Activated CD4-positive, CD25-positive, alpha-beta regulatory T cell (primary cell): Measurements from ENCODE around the gene UPF3A.
"Not testable (repeated sequence)": the region's sequence is repeated elsewhere in the genome, so short reads cannot be mapped to it uniquely, and the experiment has no call there.

Experiments used
- DNase-seq, 4 experiments: peaks; one replicate each; lab custom pipeline; 2025; lab: John Stamatoyannopoulos, UW

UPF3A gene

DNA sequence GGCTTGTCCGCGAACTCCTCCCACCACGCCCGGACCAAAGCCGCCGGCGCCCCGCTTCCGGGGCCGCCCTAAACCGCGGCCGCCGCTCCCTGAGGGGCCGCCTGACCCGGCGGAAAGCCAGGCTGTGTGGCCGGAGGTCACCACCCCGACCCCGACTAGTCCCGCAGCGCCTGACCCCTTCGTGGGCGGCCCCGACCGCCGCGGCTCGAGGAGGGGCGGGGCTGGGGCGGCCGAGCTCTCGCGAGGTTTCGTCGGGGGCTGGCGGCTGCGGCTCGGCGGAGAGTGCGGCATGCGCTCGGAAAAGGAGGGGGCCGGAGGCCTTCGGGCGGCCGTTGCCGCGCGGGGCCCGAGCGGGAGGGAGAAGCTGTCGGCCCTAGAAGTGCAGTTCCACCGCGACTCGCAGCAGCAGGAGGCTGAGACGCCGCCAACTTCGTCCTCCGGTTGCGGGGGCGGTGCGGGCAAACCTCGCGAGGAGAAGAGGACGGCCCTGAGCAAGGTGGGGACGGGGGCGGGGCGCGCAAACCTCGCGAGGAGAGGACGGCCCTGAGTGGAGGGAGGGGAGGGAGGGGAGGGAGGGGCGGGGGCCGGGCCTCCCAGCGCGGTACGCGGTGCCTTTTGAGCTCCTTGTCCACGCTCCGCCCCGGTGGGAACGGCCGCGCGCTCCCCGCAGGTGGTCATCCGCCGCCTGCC lies at the start of gene UPF3A:
UPF3A (plus strand) TSS at position 251 of the 690 bp plus-strand sequence; CDS start at position 290, 39 bp downstream.
- peak; percentile 86 to 91 (median 90) for DNase-seq

DNA sequence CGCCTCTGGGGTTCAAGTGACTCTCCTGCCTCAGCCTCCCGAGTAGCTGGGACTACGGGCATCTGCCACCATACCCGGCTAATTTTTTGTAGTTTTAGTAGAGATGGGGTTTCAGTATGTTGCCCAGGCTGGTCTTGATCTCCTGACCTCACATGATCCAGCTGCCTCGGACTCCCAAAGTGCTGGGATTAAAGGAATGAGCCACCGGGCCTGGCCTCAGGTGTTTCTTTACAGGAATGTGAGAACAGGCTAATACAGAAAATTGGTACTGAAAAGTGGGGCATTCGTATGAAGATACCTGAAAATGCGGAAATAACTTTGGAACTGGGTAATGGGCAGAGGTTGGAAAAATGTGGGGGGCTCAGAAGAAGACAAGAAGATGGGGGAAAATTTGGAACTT lies 49.5 kb upstream of the UPF3A start:
- no peak for DNase-seq

- DNase-seq: no peak
Measured at GRCh38 chr13:114234266-114234644, 47.1 kb upstream of the UPF3A start.

- DNase-seq: peak; percentile 57 to 83 (median 75)
Measured at GRCh38 chr13:114234645-114235421, 46.6 kb upstream of the UPF3A start, which contains the start of gene CDC16. CDC16 (plus strand) TSS chr13:114234897; CDS start chr13:114235085, 188 bp downstream.

GRCh38 chr13:114235697-114236096 lies 45.7 kb upstream of the UPF3A start:
- no peak for DNase-seq

DNA sequence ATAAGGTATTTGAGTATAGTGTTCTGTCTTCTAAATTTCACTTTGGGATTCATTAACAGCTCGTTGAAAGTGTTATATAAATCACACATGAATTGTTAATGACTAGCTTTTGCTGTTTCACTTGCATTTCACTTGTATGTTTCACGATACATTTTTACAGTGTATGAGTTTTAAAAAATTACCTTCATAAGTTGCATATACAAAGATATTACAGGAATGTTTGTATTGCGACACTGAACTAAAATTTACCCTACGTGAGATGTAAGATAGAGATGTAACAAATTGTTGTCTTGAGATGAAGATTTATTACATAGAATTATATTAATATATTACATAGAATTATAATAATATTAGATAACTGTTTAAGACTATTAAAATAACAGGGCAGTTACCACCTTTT lies 45.2 kb upstream of the UPF3A start:
- DNase-seq: no peak

DNA sequence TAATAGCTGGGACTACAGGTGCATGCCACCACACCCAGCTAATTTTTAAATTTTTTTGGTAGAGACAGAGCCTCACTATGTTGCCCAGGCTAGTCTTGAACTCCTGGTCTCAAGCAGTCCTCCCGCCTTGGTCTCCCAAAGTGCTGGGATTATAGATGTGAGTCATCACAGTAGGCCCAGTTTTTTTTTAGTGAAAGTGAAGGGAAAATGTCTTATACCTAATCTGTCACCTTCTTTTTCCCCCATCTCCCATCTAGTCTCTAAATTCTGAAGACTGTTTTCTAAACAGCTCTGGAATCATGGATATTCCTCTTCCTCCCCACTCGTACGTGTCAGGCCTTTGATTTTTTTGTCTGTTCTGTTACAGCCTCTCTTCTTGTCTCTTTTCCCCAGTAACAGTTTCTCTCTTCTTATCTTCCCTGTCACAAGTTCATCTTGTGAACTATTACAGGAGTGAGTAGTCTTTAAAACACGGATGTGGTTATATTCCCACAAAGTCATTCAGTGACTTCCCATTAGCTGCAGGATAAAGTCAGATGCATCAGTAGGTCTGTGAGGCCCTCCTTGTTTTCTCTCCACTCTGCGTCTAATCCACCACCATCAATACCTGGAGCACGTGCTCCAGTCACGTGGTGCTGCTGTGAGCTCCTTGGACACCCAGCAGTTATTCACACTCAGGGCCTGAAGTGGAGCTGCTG lies 43.8 kb upstream of the UPF3A start:
- no peak for DNase-seq

DNA sequence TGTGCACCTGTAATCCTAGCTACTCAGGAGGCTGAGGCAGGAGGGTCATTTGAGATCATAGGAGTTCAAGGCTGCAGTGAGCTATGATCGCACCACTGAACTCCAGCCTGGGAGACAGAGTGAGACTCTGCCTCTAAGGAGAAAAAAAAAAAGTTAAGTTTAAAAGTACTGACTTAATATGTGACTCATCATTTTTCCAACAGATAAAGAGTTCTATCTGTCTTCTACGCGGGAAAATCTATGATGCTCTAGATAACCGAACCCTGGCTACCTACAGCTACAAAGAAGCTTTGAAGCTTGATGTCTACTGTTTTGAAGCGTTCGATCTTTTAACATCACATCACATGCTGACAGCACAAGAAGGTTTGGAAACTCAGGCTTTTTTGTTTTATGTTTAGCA lies 39.5 kb upstream of the UPF3A start:
- no peak for DNase-seq

GRCh38 chr13:114243971-114244370 lies 37.4 kb upstream of the UPF3A start:
- DNase-seq: no peak

- DNase-seq: no peak
Measured at GRCh38 chr13:114244637-114245036, 36.8 kb upstream of the UPF3A start.

DNA sequence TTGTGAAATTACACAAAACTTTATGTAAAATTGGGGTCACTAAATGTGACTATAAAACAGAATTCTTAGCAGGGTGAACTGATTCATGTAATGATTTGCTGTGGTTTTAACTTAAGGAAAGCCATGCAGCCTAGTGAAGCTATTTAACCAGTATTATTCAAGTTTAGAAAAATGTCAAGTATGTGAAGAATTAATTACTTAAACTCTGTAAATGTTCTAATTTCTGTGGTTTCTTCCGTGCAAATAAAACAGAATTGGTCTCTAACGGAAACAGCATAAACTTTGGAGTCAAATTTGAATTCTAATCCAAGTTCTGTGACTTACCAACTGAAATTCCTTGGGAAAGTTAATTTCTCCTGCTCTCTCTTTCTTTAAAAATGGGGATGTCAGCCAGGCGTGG lies 33.4 kb upstream of the UPF3A start:
- no peak for DNase-seq

- no peak for DNase-seq
Measured at GRCh38 chr13:114249077-114249476, 32.3 kb upstream of the UPF3A start.

DNA sequence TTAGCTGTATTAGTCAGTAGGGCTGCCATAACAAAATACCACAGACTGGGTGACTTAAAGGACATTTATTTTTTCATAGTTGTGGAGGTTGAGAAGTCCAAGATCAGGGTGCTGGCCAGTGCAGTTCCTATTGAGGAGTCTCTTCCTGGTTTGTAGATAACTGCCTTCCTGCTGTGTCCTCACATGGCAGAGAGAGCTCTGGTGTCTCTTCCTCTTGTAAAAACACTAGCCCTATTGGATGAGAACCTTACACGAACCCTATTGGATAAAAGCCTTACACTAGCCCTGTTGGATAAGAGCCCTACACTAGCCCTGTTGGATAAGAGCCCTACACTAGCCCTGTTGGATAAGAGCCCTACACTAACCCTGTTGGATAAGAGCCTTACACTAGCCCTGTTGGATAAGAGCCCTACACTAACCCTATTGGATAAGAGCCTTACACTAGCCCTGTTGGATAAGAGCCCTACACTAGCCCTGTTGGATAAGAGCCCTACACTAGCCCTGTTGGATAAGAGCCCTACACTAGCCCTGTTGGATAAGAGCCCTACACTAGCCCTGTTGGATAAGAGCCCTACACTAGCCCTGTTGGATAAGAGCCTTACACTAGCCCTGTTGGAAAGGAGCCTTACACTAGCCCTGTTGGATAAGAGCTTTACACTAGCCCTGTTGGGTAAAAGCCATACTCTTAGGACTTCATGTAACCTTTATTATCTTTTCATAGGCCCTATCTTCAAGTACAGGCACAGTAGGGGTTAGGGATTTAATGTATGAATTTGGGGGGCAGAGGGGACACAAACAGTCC lies 29.6 kb upstream of the UPF3A start:
- DNase-seq: not testable (repeated sequence)

DNA sequence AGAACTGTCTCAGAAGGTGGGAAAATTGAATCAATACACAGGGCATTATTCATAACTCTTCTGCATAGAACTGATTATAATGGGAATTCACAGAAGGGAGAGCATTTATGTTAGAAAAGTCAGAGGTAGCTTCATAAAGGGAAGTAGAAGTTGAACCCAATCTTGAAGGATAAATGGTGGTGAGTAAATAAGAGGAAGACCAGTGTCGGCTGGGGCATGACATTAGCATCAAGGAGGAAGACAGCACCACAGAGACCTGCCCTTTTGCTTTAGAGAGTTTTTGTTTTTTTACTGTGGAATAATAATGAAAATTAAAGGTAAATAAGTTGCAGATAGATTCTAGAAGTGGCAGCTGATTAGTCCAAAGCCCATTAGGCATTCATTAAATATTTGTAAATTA lies 24.9 kb upstream of the UPF3A start:
- DNase-seq: no peak

- DNase-seq: no peak
Measured at GRCh38 chr13:114257014-114257413, 24.4 kb upstream of the UPF3A start.

DNA sequence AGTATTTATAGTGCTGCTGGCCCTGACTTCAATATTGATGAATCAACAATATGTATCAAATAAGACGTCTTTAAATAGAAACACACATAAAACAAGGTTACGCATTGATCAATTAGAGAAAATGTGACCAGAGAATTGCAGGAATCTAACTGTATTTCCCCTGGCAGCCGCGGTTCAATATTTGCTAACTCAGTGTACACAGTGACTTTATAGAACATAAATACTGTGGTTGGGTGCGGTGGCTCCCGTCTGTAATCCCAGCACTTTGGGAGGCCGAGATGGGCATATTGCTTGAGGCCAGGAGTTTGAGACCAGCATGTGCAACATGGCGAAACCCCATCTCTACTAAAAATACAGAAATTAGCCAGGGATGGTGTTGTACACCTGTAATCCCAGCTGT lies 22.8 kb upstream of the UPF3A start:
- DNase-seq: no peak

DNA sequence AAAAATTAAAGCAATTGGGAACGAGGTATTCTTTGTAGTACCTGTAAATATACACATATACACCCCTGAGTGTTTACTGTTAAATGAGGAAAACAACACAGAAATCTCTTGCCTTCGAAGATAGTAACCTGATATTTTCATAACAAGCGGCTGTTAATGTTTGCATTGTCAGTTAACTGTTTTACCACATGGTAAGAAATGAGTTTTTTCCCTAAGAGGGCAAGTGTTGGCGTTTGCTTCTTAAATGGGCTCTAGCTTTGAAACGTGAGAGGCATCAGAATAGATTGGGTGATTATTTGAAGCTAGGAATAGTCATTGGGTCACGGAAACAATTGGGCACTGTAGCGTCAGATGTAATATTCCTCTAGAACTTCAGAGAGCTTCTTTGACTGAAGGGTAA lies 22.0 kb upstream of the UPF3A start:
- DNase-seq: no peak

DNA sequence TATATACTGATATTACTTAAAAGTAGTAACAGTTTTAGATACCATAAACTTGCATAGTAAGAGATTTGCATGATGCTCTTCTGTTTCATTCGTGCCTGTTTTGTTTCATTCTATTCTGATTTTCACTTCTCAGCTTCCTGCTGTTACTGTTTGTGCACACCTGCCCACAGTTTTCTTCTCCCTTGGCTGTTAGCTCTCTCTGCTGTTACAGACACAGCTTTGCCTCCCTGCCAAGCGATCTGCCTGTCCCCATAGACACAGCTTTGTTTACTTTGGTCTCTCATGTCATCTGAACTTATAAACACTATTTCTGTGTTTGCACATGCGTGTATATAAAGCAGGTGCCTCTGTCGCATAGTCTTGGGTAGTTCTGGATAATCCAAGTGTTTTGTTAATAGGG lies 21.4 kb upstream of the UPF3A start:
- DNase-seq: no peak

DNA sequence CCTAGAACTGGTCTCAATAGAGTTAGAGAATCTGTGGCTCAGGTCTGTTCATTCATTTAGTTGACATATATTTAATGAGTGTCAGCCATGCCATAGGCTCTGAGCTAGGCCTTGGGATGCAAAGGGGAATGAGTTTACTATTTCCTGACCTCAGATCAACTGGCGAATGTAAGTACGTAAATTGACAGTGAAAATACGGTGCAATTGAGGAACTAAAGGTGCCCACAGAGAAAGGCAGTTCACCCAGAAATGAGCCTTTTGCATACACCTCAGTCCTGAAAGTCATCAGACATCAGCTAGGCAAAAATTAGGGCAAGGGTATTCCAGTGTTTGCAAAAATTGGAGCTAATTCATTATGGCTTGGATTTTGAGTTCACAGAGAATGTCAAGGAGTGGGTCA lies 20.6 kb upstream of the UPF3A start:
- no peak for DNase-seq

DNA sequence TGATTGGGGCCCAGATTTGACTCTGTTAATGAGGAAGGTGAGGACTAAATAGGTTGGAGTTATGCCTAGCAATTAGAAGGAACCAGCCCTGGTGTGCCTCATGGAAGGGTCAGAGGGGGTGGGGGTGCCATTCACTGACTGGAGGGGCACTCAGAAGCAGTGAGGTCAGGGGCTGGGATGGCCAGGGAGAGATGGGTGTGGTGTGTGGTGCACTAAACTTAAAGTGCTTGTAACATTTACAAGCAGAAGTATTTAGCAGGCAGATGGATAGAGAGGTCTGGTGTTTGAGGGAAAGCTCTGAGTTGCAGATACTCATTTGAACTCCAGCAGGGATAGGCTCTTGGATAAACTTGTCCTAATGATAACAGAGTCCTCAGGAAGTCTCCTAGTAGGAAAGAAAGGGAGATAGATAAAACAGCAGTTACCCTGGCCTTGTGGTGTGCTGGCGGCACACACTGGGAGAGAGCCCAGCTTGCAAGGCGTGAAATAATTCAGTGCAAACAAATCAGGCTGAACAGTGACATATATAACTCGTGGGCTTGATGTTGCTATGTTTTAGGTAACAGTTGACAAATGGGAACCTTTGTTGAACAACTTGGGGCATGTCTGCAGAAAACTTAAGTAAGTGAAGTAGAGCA lies 20.0 kb upstream of the UPF3A start:
- no peak for DNase-seq

GRCh38 chr13:114263578-114263977 lies 17.8 kb upstream of the UPF3A start:
- no peak for DNase-seq

- DNase-seq: not testable (repeated sequence)
Measured at GRCh38 chr13:114264313-114264712, 17.1 kb upstream of the UPF3A start.
